Heart right ventricle (tissue), 16 donors: ENCODE data around the gene CYP19A1. TPM values are rescaled to one million over a fixed set of nuclear protein-coding genes. Genes with fewer than 3 reads are reported as not detected.

ENCODE experiments used
- ATAC-seq, 8 donors: fragments of 200-7000 bp; cut with Tn5 transposase; one replicate each; pipeline ENCODE4 v1.9.1; 2020; ENCODE audit warnings: mild to moderate bottlenecking in 8 of 8, moderate library complexity in 8 of 8, moderate number of reproducible peaks in 1 of 8
- DNase-seq, 2 donors: peaks; one replicate each; pipeline ENCODE4 v3.0.0-alpha.2; 2020
- H3K27ac ChIP-seq, 10 donors: fragments of 200-600 bp; sonication (generic) in 2 of 10; one replicate each; pipeline versions ENCODE4 v1.5.0 to v1.8.0; 2020 to 2022; ENCODE audit warnings: mild to moderate bottlenecking in 3 of 10
- H3K27me3 ChIP-seq, 7 donors: fragments of 200-600 bp; one replicate each; pipeline ENCODE4 v1.8.0; 2021 to 2022; ENCODE audit warnings: mild to moderate bottlenecking in 2 of 7
- H3K36me3 ChIP-seq, 9 donors: fragments of 200-600 bp; sonication (generic) in 1 of 9; one replicate each; pipeline versions ENCODE4 v1.5.0 to v1.8.0; 2020 to 2022; ENCODE audit warnings: mild to moderate bottlenecking in 2 of 9
- H3K4me1 ChIP-seq, 9 donors: fragments of 200-600 bp; sonication (generic) in 1 of 9; one replicate each; pipeline versions ENCODE4 v1.5.0 to v1.8.0; 2020 to 2022; ENCODE audit warnings: mild to moderate bottlenecking in 4 of 9
- H3K4me3 ChIP-seq, 10 donors: fragments of 200-600 bp; sonication (generic) in 2 of 10; one replicate each; pipeline versions ENCODE4 v1.5.0 to v1.8.0; 2020 to 2022; ENCODE audit warnings: mild to moderate bottlenecking in 7 of 10, moderate library complexity in 2 of 10
- H3K9me3 ChIP-seq, 11 donors: fragments of 200-600 bp in 10 of 11; sonication (generic) in 2 of 11; one replicate each; pipeline versions ENCODE4 v1.5.0 to v1.8.0; 2013 to 2022; ENCODE audit warnings: mild to moderate bottlenecking in 2 of 11, control low read depth in 1 of 11, moderate library complexity in 1 of 11
- CTCF ChIP-seq, 9 donors: fragments of 200-600 bp; sonication (generic) in 2 of 9; IDR thresholded peaks; one replicate each; pipeline versions ENCODE4 v1.5.0 to v1.8.0; 2021 to 2022; ENCODE audit warnings: antibody characterized with exemption in 9 of 9, mild to moderate bottlenecking in 5 of 9, moderate library complexity in 1 of 9
- WGBS, 2 donors: extraction: QIAGEN DNeasy Blood & Tissue Kit; methylation state at CpG; one replicate each; pipeline ENCODE4 v1.1.7; 2013; ENCODE audit warnings: inconsistent platforms in 1 of 2; 5-methylcytosine and 5-hydroxymethylcytosine counted together
- intact Hi-C, 10 donors: fragments of 100-400 bp; cut with DNase I; formaldehyde crosslinking; loops; one replicate each; pipeline versions ENCODE4 v1.11.1 to v1.14.2; 2022
- polyA plus RNA-seq, 2 donors: library from polyadenylated mRNA; stranded (reverse); fragments of 200-250 nt; gene quantifications; one replicate each; pipeline ENCODE4 v1.2.3, GENCODE V29; 2013
- total RNA-seq, 10 donors: library from RNA; stranded (reverse); fragmentation: NEBNext Ultra II Directional in 3 of 10; extraction: Animal tissue kit (Norgen Biotek cat#: 25700) in 3 of 10; gene quantifications; one replicate each; pipeline versions ENCODE4 v1.2.1 to v1.2.4, GENCODE V29; 2021 to 2023
- donor health status: Arrhythmogenic right ventricular cardiomyopathy.
- donor health status: ischemic (EF 13 %, LVEDD 7.1; RV severe dilation, severe dysfunction).
- donor health status: healthy with polysubstance abuse.
- donor health status: DM: no; HTN: yes; CAD: no.
- donor health status: DM: no; HTN: no; CAD: no.
- donor health status: ischemic (EF 25% LVEDD 6.9; RV normal size, moderate dysfunction).
- donor health status: ischemic (EF 25% LVEDD 5.7; RV mildly dilated, moderate dysfunction).
- donor health status: healthy.
- donor health status: DM: yes; HTN: yes; CAD: no.
- donor health status: Ischemic cardiomyopathy.
- donor health status: ischemic (EF 35%, LVEDD 5.7; RV mildly dilated, moderate dysfunction).
- donor health status: nonischemic (EF 11% LVEDD 7.7; RV severe dilation, severe dysfunction).
- donor health status: DM: yes; HTN: yes; CAD: no.
- donor health status: PGD.
- donor health status: ischemic (EF 29% LVEDD 5.4; RV normal size, mild dysfunction).
- donor health status: nonischemic (EF 23%, LVEDD 6.1; RV moderate dilation, normal function).

CYP19A1 gene
- total and polyA plus RNA-seq, 12 donors: 0.26 to 1.9 (median 0.68) TPM; not detected in 3

GRCh38 chr15:51348688-51349087 is 10.3 kb upstream of the CYP19A1 start:
- peak in 1 of 8 donors; percentile 23 for ATAC-seq
- H3K4me1 ChIP-seq: peaks cover 0 to 62% (median 22%) of the 10 kb centered on the region in 9 donors
- H3K9me3 ChIP-seq: no peaks in the 10 kb centered on the region
- peak overlapping the region in 1 of 10 donors; percentile 1 for H3K4me3 ChIP-seq
- intact Hi-C loops: no loop called here
- WGBS, 2 donors: 29 to 45% methylated on average over 5 of the region's 5 CpGs
- peak overlapping the region in 9 of 10 donors; percentile 11 to 81 (median 62) for H3K27ac ChIP-seq
- no peak for TF ChIP-seq CTCF (IDR thresholded peaks at IDR 0.05)
- H3K27me3 ChIP-seq: no peaks in the 10 kb centered on the region
- H3K36me3 ChIP-seq: no peaks in the 10 kb centered on the region
- no peak for DNase-seq

GRCh38 chr15:51346136-51346535 is 7.7 kb upstream of the CYP19A1 start:
- intact Hi-C loops: no loop called here
- Histone ChIP-seq H3K27me3 (peaks cover 0 to 19% (median 5%) of the 10 kb centered on the region in 7 donors), H3K4me3 (no peak overlapping the region), H3K27ac (no peak overlapping the region), H3K9me3 (no peaks in the 10 kb centered on the region), H3K36me3 (no peaks in the 10 kb centered on the region), H3K4me1 (peaks cover 0 to 56% (median 34%) of the 10 kb centered on the region in 9 donors)
- DNase-seq (no peak), ATAC-seq (no peak)
- no peak for TF ChIP-seq CTCF (IDR thresholded peaks at IDR 0.05)
- 36 to 53% methylated on average over 3 of the region's 3 CpGs for WGBS, 2 donors

GRCh38 chr15:51343466-51343865 is 5.1 kb upstream of the CYP19A1 start:
- DNase-seq (no peak), ATAC-seq (no peak)
- intact Hi-C loops: no loop called here
- 97 to 98% methylated on average over 4 of the region's 4 CpGs for WGBS, 2 donors
- no peak for TF ChIP-seq CTCF (IDR thresholded peaks at IDR 0.05)
- no peak overlapping the region for H3K27ac ChIP-seq
- peaks cover 0 to 26% (median 5%) of the 10 kb centered on the region in 7 donors for H3K27me3 ChIP-seq
- H3K4me3 ChIP-seq: no peak overlapping the region
- no peaks in the 10 kb centered on the region for H3K36me3 ChIP-seq
- no peaks in the 10 kb centered on the region for H3K9me3 ChIP-seq
- peaks cover 0 to 31% (median 17%) of the 10 kb centered on the region in 9 donors for H3K4me1 ChIP-seq

GRCh38 chr15:51342227-51342999 is 4.0 kb upstream of the CYP19A1 start:
- DNase-seq (no peak), ATAC-seq (peak in 2 of 8 donors; percentile 8 to 16)
- no peaks in the 10 kb centered on the region for H3K36me3 ChIP-seq
- H3K27me3 ChIP-seq: peaks cover 0 to 26% (median 5%) of the 10 kb centered on the region in 7 donors
- TF ChIP-seq CTCF (IDR thresholded peaks at IDR 0.05): no peak
- peaks cover 0 to 25% (median 10%) of the 10 kb centered on the region in 9 donors for H3K4me1 ChIP-seq
- H3K27ac ChIP-seq: peak overlapping the region in 8 of 10 donors; percentile 66 to 83 (median 78)
- WGBS, 2 donors: 72 to 76% methylated on average over 16 of the region's 16 CpGs
- no peaks in the 10 kb centered on the region for H3K9me3 ChIP-seq
- H3K4me3 ChIP-seq: peak overlapping the region; percentile 32 to 60 (median 52)
- intact Hi-C loops: no loop called here
